Breast epithelium (tissue), 4 donors: ENCODE measurements around the gene MACROD2. TPM values are rescaled to one million over a fixed set of nuclear protein-coding genes. Genes with fewer than 3 reads are reported as not detected.

ENCODE experiments used
- DNase-seq, 2 donors: peaks; one replicate each; pipeline ENCODE4 v3.0.0-alpha.2; 2019; ENCODE audit warnings: low spot score in 2 of 2
- H3K27ac ChIP-seq, 2 donors: fragments of 200-600 bp; sonication (generic) in 1 of 2; one replicate each; pipeline ENCODE4 v1.5.1; 2016 to 2019; ENCODE audit warnings: mild to moderate bottlenecking in 1 of 2
- H3K27me3 ChIP-seq, 2 donors: fragments of 200-600 bp; sonication (generic) in 1 of 2; one replicate each; pipeline versions ENCODE4 v1.5.1 to v1.6.0; 2017 to 2019; ENCODE audit warnings: control low read depth in 1 of 2, mild to moderate bottlenecking in 1 of 2
- H3K36me3 ChIP-seq: fragments of 200-600 bp; one replicate; pipeline ENCODE4 v1.5.1; 2019
- H3K4me1 ChIP-seq, 2 donors: fragments of 200-600 bp; sonication (generic); one replicate each; pipeline ENCODE4 v1.5.1; 2016 to 2019; ENCODE audit warnings: control low read depth in 1 of 2
- H3K4me3 ChIP-seq, 3 donors: fragments of 200-600 bp; sonication (generic); 1 replicate in 2 of 3; 2 replicates in 1 of 3; pipeline ENCODE4 v1.5.1; 2016 to 2019; ENCODE audit warnings: mild to moderate bottlenecking in 3 of 3, moderate library complexity in 2 of 3
- H3K9me3 ChIP-seq, 2 donors: fragments of 200-600 bp; sonication (generic) in 1 of 2; one replicate each; pipeline ENCODE4 v1.5.1; 2016 to 2019; ENCODE audit warnings: control low read depth in 1 of 2
- POLR2A ChIP-seq: fragments of 450-650 bp; IDR thresholded peaks from one replicate; pipeline ENCODE4 v1.6.1; 2016; ENCODE audit warnings: antibody characterized with exemption, mild to moderate bottlenecking, moderate library complexity
- POLR2AphosphoS5 ChIP-seq, 3 donors: sonication (generic); formaldehyde crosslinking; IDR thresholded peaks; one replicate each; pipeline ENCODE4 v1.6.1; 2017; ENCODE audit warnings: antibody characterized with exemption in 3 of 3
- intact Hi-C: fragments of 100-400 bp; cut with DNase I; formaldehyde crosslinking; loops from one replicate; pipeline ENCODE4 v1.15.1; 2023; ENCODE audit warnings: low total_unique reads
- total RNA-seq, 3 donors: library from RNA; depleted of rRNA; stranded (reverse); fragments of >200 nt; gene quantifications; one replicate each; pipeline ENCODE4 v1.1.0, GENCODE V29; 2016
- TF ChIP-seq, protein P1 (sequence below), 3 donors: fragments of 450-650 bp; IDR thresholded peaks; one replicate each; pipeline ENCODE4 v1.5.1; 2016 to 2017; ENCODE audit warnings: antibody characterized with exemption in 3 of 3, mild to moderate bottlenecking in 3 of 3, moderate library complexity in 3 of 3

MACROD2 gene
- total RNA-seq, 3 donors from 2014 or later, result 6.7 to 26.8 (median 8.8) TPM

- intact Hi-C loops, result no loop called here
- H3K27me3 ChIP-seq, result no peaks in the 10 kb centered on the region
Observed at GRCh38 chr20:14632906-14633305, 637.6 kb downstream of the MACROD2 start.

GRCh38 chr20:14633507-14633906, 638.2 kb downstream of the MACROD2 start:
- Histone ChIP-seq H3K4me3 (no peak overlapping the region), H3K27ac (no peak overlapping the region), H3K4me1 (no peaks in the 10 kb centered on the region), H3K27me3 (no peaks in the 10 kb centered on the region), H3K9me3 (no peaks in the 10 kb centered on the region), H3K36me3 (no peaks in the 10 kb centered on the region)
- no peak for TF ChIP-seq POLR2AphosphoS5 (IDR thresholded peaks at IDR 0.05)
- TF ChIP-seq POLR2A, result no peak
- TF ChIP-seq, protein P1, sequence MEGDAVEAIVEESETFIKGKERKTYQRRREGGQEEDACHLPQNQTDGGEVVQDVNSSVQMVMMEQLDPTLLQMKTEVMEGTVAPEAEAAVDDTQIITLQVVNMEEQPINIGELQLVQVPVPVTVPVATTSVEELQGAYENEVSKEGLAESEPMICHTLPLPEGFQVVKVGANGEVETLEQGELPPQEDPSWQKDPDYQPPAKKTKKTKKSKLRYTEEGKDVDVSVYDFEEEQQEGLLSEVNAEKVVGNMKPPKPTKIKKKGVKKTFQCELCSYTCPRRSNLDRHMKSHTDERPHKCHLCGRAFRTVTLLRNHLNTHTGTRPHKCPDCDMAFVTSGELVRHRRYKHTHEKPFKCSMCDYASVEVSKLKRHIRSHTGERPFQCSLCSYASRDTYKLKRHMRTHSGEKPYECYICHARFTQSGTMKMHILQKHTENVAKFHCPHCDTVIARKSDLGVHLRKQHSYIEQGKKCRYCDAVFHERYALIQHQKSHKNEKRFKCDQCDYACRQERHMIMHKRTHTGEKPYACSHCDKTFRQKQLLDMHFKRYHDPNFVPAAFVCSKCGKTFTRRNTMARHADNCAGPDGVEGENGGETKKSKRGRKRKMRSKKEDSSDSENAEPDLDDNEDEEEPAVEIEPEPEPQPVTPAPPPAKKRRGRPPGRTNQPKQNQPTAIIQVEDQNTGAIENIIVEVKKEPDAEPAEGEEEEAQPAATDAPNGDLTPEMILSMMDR (IDR thresholded peaks at IDR 0.05), result no peak
- DNase-seq, result no peak
- intact Hi-C loops, result no loop called here

More at GRCh38 chr20:14632906-14633305, 637.6 kb downstream of the MACROD2 start:
- Histone ChIP-seq H3K4me1 (no peaks in the 10 kb centered on the region), H3K36me3 (no peaks in the 10 kb centered on the region), H3K9me3 (no peaks in the 10 kb centered on the region), H3K4me3 (no peak overlapping the region), H3K27ac (no peak overlapping the region)
- DNase-seq, result no peak
- TF ChIP-seq, protein P1 (IDR thresholded peaks at IDR 0.05), result no peak
- TF ChIP-seq POLR2A (no peak), POLR2AphosphoS5 (IDR thresholded peaks at IDR 0.05) (no peak)

- H3K36me3 ChIP-seq, result no peaks in the 10 kb centered on the region
- H3K4me1 ChIP-seq, result no peaks in the 10 kb centered on the region
- intact Hi-C loops, result no loop called here
- TF ChIP-seq POLR2A (no peak), POLR2AphosphoS5 (IDR thresholded peaks at IDR 0.05) (no peak)
- TF ChIP-seq, protein P1 (IDR thresholded peaks at IDR 0.05), result no peak
- DNase-seq, result no peak
- H3K27me3 ChIP-seq, result no peaks in the 10 kb centered on the region
- no peak overlapping the region for H3K27ac ChIP-seq
- no peak overlapping the region for H3K4me3 ChIP-seq
- no peaks in the 10 kb centered on the region for H3K9me3 ChIP-seq
Observed at GRCh38 chr20:14634665-14635064, 639.3 kb downstream of the MACROD2 start.

DNA sequence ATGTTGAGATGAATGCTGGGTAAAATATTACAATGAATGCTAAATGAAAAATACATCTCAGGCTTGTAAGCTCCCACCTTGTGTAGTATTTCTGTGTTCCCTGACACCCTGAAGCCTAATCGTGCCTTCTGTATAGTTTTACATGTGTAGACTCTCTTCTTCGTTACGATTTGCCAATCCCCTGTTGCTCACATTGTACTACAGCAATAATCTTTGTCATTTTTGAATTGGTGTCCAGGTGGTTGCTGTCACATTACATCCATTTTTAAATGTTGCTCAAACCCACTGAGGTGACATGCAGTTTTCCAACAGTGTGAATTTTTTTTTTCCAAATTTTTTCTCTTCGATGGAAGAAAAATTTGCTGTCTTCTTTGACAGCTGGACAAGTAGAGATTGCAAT, 642.1 kb downstream of the MACROD2 start:
- Histone ChIP-seq H3K27ac (no peak overlapping the region), H3K4me3 (no peak overlapping the region), H3K36me3 (no peaks in the 10 kb centered on the region), H3K4me1 (no peaks in the 10 kb centered on the region), H3K27me3 (no peaks in the 10 kb centered on the region), H3K9me3 (peaks cover 0 to 10% of the 10 kb centered on the region in 2 donors)
- intact Hi-C loops, result no loop called here
- TF ChIP-seq, protein P1 (IDR thresholded peaks at IDR 0.05), result no peak
- DNase-seq, result no peak

GRCh38 chr20:14643146-14643545, 647.8 kb downstream of the MACROD2 start:
- Histone ChIP-seq H3K27ac (no peak overlapping the region), H3K4me1 (no peaks in the 10 kb centered on the region), H3K4me3 (no peak overlapping the region), H3K36me3 (no peaks in the 10 kb centered on the region), H3K9me3 (peaks cover 0 to 11% of the 10 kb centered on the region in 2 donors), H3K27me3 (no peaks in the 10 kb centered on the region)
- no peak for TF ChIP-seq POLR2A
- no peak for TF ChIP-seq POLR2AphosphoS5 (IDR thresholded peaks at IDR 0.05)
- TF ChIP-seq, protein P1 (IDR thresholded peaks at IDR 0.05), result no peak
- intact Hi-C loops, result no loop called here
- DNase-seq, result no peak
